SU-DHL-6 (cell line): ENCODE results near the gene TMPRSS4.

Source experiments
- EZH2phosphoT487 ChIP-seq: fragments of 200-600 bp; sonication (generic), shearing (Covaris generic); conservative IDR thresholded peaks from 2 replicates; pipeline ENCODE4 v1.6.1; 2018; ENCODE audit warnings: mild to moderate bottlenecking, antibody characterized with exemption, low read length, moderate library complexity, mixed read lengths
- TF ChIP-seq, protein P1 (sequence below): fragments of 200-600 bp; sonication (generic); IDR thresholded peaks from one replicate; pipeline ENCODE4 v1.5.1; 2017; ENCODE audit warnings: antibody characterized with exemption, mild to moderate bottlenecking, low read length, moderate library complexity; ENCODE audit not compliant: insufficient read depth, poor library complexity, severe bottlenecking

DNA sequence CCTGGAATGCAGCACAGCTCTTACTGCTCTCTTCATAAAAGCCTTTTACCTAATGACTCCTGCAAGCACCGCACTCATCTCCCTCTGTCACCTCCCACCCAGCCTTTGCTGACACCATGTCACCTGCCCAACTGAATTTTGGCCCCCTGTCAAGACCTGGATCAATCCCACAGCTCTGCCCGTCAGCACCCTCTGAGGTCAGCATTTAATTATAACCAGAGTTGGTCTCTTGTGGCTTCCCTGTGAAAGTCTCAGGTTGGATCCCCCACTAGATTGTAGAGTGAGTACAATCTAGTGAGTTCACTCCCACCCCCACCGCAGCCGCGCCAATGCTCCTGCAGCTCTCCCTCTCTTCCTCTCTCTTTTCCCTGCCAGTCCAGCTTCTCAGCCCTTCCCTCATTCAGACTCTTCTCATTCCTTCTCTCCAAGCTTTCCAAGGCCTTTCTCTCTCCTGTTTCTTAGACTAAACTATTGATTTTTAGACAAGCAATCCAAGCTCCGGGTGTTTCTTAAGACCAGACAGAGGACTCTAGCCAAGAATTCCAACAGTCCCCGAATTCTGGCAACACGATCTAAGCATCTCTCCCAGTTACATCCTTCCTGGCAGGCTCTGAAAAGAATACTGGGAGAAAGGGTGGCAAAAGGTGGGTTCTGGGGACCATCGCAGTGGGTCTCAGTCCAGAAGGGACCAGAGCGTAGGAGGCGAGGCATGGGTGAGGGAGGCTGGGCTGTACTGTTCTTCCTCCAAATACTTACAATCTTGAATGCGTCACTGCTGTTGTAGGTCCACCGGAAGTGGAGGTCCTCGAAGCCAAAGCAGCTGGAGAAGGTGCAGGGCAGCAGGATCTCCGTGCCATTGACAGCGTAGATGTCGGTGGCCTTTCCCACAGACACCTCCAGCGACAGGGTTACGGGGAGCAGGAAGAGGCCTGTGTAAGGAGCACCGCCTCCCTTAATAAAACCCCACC, 67.7 kb downstream of the TMPRSS4 start:
- TF ChIP-seq, protein P1, sequence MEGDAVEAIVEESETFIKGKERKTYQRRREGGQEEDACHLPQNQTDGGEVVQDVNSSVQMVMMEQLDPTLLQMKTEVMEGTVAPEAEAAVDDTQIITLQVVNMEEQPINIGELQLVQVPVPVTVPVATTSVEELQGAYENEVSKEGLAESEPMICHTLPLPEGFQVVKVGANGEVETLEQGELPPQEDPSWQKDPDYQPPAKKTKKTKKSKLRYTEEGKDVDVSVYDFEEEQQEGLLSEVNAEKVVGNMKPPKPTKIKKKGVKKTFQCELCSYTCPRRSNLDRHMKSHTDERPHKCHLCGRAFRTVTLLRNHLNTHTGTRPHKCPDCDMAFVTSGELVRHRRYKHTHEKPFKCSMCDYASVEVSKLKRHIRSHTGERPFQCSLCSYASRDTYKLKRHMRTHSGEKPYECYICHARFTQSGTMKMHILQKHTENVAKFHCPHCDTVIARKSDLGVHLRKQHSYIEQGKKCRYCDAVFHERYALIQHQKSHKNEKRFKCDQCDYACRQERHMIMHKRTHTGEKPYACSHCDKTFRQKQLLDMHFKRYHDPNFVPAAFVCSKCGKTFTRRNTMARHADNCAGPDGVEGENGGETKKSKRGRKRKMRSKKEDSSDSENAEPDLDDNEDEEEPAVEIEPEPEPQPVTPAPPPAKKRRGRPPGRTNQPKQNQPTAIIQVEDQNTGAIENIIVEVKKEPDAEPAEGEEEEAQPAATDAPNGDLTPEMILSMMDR = no peak
- TF ChIP-seq EZH2phosphoT487 = no peak
